ENCODE results near the gene DSE.
A peak's percentile ranks its signal among the peaks of the same experiment; 100 is the strongest.

GRCh38 chr6:116387374-116387773 is 16.6 kb downstream of the DSE start:
- peak; percentile 36; the same call in 1 of the 2 replicates for TF ChIP-seq POLR2A (IDR thresholded peaks at IDR 0.05; ENCODE audit: low read depth, low read length)
- no peak for TF ChIP-seq TAF1 (IDR thresholded peaks at IDR 0.05; ENCODE audit: low read depth, low read length)
- no peak for TF ChIP-seq POLR2AphosphoS5 (IDR thresholded peaks at IDR 0.05; ENCODE audit: low read depth, low read length)
- TF ChIP-seq SPI1 (IDR thresholded peaks at IDR 0.05; ENCODE audit: low read depth, low read length), result peak; percentile 96
- no peak for TF ChIP-seq POU2F2 (IDR thresholded peaks at IDR 0.05; ENCODE audit: low read depth, low read length)
- no peak for TF ChIP-seq PAX5 (IDR thresholded peaks at IDR 0.05; ENCODE audit: insufficient read depth, low read length, severe bottlenecking)
